Common myeloid progenitor, CD34-positive (primary cell): ENCODE data around the gene VEGFD.

Experiments
- CTCF ChIA-PET: fragments of 350-600 bp; sonication (Branson Sonifier 250); formaldehyde crosslinking; loops from one replicate; lab custom pipeline; 2021; ENCODE audit warnings: antibody characterized with exemption; lab: Charles Lee
- POLR2A ChIA-PET: fragments of 350-600 bp; sonication (Branson Sonifier 250); formaldehyde crosslinking; loops from one replicate; lab custom pipeline; 2021; ENCODE audit warnings: antibody characterized with exemption; lab: Charles Lee
- DNase-seq, 3 donors: peaks; one replicate each; pipeline versions ENCODE4 v3.0.0 to v3.0.0-alpha.2; 2013
- H3K27ac ChIP-seq, 2 experiments: 1 replicate in 1 of 2; 2 replicates in 1 of 2; pipeline ENCODE4 v1.7.0; 2013; ENCODE audit warnings: inconsistent platforms in 2 of 2, low read length in 2 of 2, mild to moderate bottlenecking in 2 of 2, low read depth in 1 of 2, moderate library complexity in 1 of 2; ENCODE audit not compliant: severe bottlenecking in 2 of 2, insufficient read depth in 1 of 2, poor library complexity in 1 of 2
- H3K27me3 ChIP-seq, 5 experiments: replicated peaks in 2 of 5; 1 replicate in 3 of 5; 2 replicates in 2 of 5; pipeline versions ENCODE4 v1.6.1 to v1.7.0; 2013; ENCODE audit warnings: low read length in 4 of 5, mild to moderate bottlenecking in 2 of 5, moderate library complexity in 2 of 5, inconsistent platforms in 1 of 5; ENCODE audit not compliant: insufficient read depth in 5 of 5, control insufficient read depth in 4 of 5
- H3K36me3 ChIP-seq, 4 experiments: 1 replicate in 2 of 4; 2 replicates in 2 of 4; pipeline versions ENCODE4 v1.6.1 to v1.7.0; 2013; ENCODE audit warnings: low read length in 3 of 4, control low read depth in 1 of 4, mild to moderate bottlenecking in 1 of 4; ENCODE audit not compliant: control insufficient read depth in 4 of 4, insufficient read depth in 4 of 4
- H3K4me1 ChIP-seq, 4 experiments: 1 replicate in 3 of 4; 2 replicates in 1 of 4; pipeline versions ENCODE4 v1.6.1 to v1.7.1; 2013; ENCODE audit warnings: low read length in 3 of 4, mild to moderate bottlenecking in 3 of 4, control low read depth in 1 of 4, inconsistent platforms in 1 of 4, moderate library complexity in 1 of 4; ENCODE audit not compliant: control insufficient read depth in 4 of 4, insufficient read depth in 4 of 4; ENCODE audit errors: control extremely low read depth in 1 of 4
- H3K4me3 ChIP-seq, 7 experiments: 1 replicate in 4 of 7; 2 replicates in 3 of 7; pipeline versions ENCODE4 v1.5.1 to v1.7.0; 2013; ENCODE audit warnings: mild to moderate bottlenecking in 7 of 7, low read length in 6 of 7, moderate library complexity in 6 of 7, inconsistent platforms in 2 of 7, low read depth in 2 of 7, control low read depth in 1 of 7; ENCODE audit not compliant: insufficient read depth in 4 of 7, control insufficient read depth in 1 of 7; ENCODE audit errors: extremely low read depth in 1 of 7
- H3K9me3 ChIP-seq, 5 experiments: 1 replicate in 4 of 5; 2 replicates in 1 of 5; pipeline versions ENCODE4 v1.6.1 to v1.7.1; 2013; ENCODE audit warnings: low read length in 4 of 5, mild to moderate bottlenecking in 2 of 5, inconsistent platforms in 1 of 5, low read depth in 1 of 5, moderate library complexity in 1 of 5; ENCODE audit not compliant: control insufficient read depth in 4 of 5, insufficient read depth in 2 of 5; ENCODE audit errors: control extremely low read depth in 1 of 5
- WGBS: methylation state at CpG from one replicate; pipeline ENCODE4 v1.1.5; 2013; ENCODE audit not compliant: insufficient coverage; 5-methylcytosine and 5-hydroxymethylcytosine counted together

The VEGFD gene

GRCh38 chrX:15416133-15416993 lies 32.1 kb upstream of the VEGFD start:
- POLR2A ChIA-PET, result no interaction called here
- H3K4me3 ChIP-seq, result no peak overlapping the region
- CTCF ChIA-PET, result no interaction called here
- no peaks in the 10 kb centered on the region for H3K4me1 ChIP-seq
- H3K9me3 ChIP-seq, result peaks cover 0 to 3% (median 0%) of the 10 kb centered on the region in 5 experiments
- WGBS, result 79% methylated on average over 7 of the region's 10 CpGs
- H3K36me3 ChIP-seq, result no peaks in the 10 kb centered on the region
- peaks cover 0 to 11% (median 0%) of the 10 kb centered on the region in 5 experiments for H3K27me3 ChIP-seq
- H3K27ac ChIP-seq, result no peak overlapping the region
- DNase-seq, result no peak

GRCh38 chrX:15413101-15413500 lies 28.9 kb upstream of the VEGFD start:
- H3K9me3 ChIP-seq, result no peaks in the 10 kb centered on the region
- no peak for DNase-seq
- H3K27me3 ChIP-seq, result peaks cover 0 to 16% (median 0%) of the 10 kb centered on the region in 5 experiments
- CTCF ChIA-PET, result no interaction called here
- H3K4me3 ChIP-seq, result no peak overlapping the region
- H3K4me1 ChIP-seq, result peaks cover 0 to 2% (median 0%) of the 10 kb centered on the region in 4 experiments
- WGBS, result 85% methylated on average over 6 of the region's 6 CpGs
- no peaks in the 10 kb centered on the region for H3K36me3 ChIP-seq
- no peak overlapping the region for H3K27ac ChIP-seq
- POLR2A ChIA-PET, result no interaction called here

- Histone ChIP-seq H3K27me3 (peaks cover 0 to 15% (median 0%) of the 10 kb centered on the region in 5 experiments), H3K36me3 (no peaks in the 10 kb centered on the region), H3K27ac (no peak overlapping the region), H3K4me1 (peaks cover 0 to 2% (median 0%) of the 10 kb centered on the region in 4 experiments), H3K9me3 (no peaks in the 10 kb centered on the region), H3K4me3 (no peak overlapping the region)
- DNase-seq, result no peak
- 80% methylated on average over 1 of the region's 2 CpGs for WGBS
- POLR2A ChIA-PET, result no interaction called here
- CTCF ChIA-PET, result no interaction called here
These were observed 26.7 kb upstream of the VEGFD start for GRCh38 chrX:15410947-15411346.

DNA sequence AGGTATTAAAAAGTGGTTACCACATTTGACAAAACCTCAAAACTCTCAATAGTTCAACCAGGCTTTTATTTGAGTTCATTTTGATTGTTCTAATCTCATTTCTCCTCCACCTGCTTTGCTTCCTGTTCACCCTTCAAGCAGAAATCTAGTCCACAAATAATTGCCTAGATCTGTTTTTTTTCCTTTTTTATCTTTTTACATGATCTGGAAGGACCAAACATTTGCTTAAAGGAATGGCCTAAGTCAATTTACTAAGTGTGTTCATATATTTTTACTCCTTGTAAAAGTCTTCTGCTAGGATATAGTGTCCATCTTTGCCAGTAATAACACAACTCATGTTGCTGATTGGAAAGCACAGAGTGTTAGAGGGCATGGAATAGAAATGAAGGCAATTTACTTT lies 26.2 kb upstream of the VEGFD start:
- ChIA-PET POLR2A (no interaction called here), CTCF (no interaction called here)
- Histone ChIP-seq H3K9me3 (no peaks in the 10 kb centered on the region), H3K36me3 (no peaks in the 10 kb centered on the region), H3K27ac (no peak overlapping the region), H3K4me3 (no peak overlapping the region), H3K27me3 (peaks cover 0 to 16% (median 0%) of the 10 kb centered on the region in 5 experiments), H3K4me1 (peaks cover 0 to 2% (median 0%) of the 10 kb centered on the region in 4 experiments)
- no peak for DNase-seq

- WGBS, result 100% methylated on average over 1 of the region's 3 CpGs
- Histone ChIP-seq H3K4me1 (peaks cover 0 to 16% (median 8%) of the 10 kb centered on the region in 4 experiments), H3K27me3 (peaks cover 0 to 10% (median 0%) of the 10 kb centered on the region in 5 experiments), H3K4me3 (no peak overlapping the region), H3K27ac (no peak overlapping the region), H3K9me3 (no peaks in the 10 kb centered on the region), H3K36me3 (no peaks in the 10 kb centered on the region)
- POLR2A ChIA-PET, result no interaction called here
- DNase-seq, result no peak
- CTCF ChIA-PET, result interaction anchor here (0.8 kb wide), 1 partner anchor 57 kb away, joined by 3 read pairs; no protein-coding TSS in a partner anchor
These were observed 21.6 kb upstream of the VEGFD start for GRCh38 chrX:15405846-15406245.

DNA sequence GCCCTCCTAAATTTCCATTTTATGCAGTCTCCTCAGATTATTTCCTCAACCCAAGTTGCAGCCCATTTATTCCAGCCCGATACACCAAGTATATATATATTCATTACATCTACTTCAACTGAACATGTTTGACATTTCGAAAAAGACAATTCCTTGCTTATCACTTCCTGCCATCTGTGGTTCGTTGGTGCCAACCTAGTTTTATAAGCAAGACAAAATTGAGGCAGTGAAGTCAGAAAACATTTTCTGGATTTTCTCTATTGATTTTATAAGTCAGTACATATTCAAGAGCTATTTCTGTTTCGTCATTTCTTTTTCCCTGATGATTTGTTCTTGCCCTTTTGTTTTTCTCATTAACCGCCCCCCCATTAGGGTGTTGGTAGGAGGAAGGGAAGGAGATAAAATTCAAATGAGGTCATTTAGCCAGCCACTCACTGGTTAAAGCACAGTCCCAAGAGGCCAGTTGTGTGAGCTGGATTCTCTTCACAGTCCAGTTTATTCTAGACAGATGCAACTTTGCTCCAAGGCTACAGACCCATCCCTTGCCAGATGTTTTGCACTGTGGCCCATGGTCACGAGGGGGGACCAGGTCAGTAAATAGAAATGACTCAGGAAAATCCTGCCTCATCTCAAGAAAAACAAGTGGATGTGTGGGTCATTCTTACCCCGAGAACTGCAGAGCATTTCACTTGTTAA lies 20.3 kb upstream of the VEGFD start:
- Histone ChIP-seq H3K36me3 (no peaks in the 10 kb centered on the region), H3K4me3 (peak overlapping the region in 1 of 7 experiments; percentile 10), H3K27me3 (peaks cover 0 to 9% (median 0%) of the 10 kb centered on the region in 5 experiments), H3K9me3 (no peaks in the 10 kb centered on the region), H3K27ac (peak overlapping the region in 1 of 2 experiments; percentile 54), H3K4me1 (peaks cover 0 to 14% (median 8%) of the 10 kb centered on the region in 4 experiments)
- DNase-seq, result peak in 2 of 3 donors; percentile 54 to 76
- ChIA-PET CTCF (no interaction called here), POLR2A (no interaction called here)
- 39% methylated on average over 4 of the region's 7 CpGs for WGBS

- H3K4me3 ChIP-seq, result no peak overlapping the region
- CTCF ChIA-PET, result interaction anchor here (0.6 kb wide), 1 partner anchor 119 kb away, joined by 3 read pairs; no protein-coding TSS in a partner anchor
- peaks cover 0 to 9% (median 0%) of the 10 kb centered on the region in 5 experiments for H3K27me3 ChIP-seq
- no peak for DNase-seq
- H3K9me3 ChIP-seq, result no peaks in the 10 kb centered on the region
- POLR2A ChIA-PET, result no interaction called here
- H3K36me3 ChIP-seq, result no peaks in the 10 kb centered on the region
- H3K4me1 ChIP-seq, result peaks cover 0 to 14% (median 8%) of the 10 kb centered on the region in 4 experiments
- H3K27ac ChIP-seq, result no peak overlapping the region
- WGBS, result no CpG with 5 or more reads among the region's 2 CpGs
These were observed 17.2 kb upstream of the VEGFD start for GRCh38 chrX:15401378-15401777.
